Neural cell (in vitro differentiated cells): Measurements from ENCODE around the gene HS3ST6. TPM values are rescaled to one million over a fixed set of nuclear protein-coding genes. Genes with fewer than 3 reads are reported as not detected.

Experiments used
- H2AFZ ChIP-seq: fragments of 200-600, 300-800 bp; sonication (generic), shearing (Covaris generic); 2 replicates; pipeline ENCODE4 v1.6.0; 2014; ENCODE audit warnings: low read depth, mild to moderate bottlenecking, antibody characterized with exemption, low read length, moderate library complexity
- H3F3A ChIP-seq: fragments of 200-600 bp; shearing (Covaris generic); 2 replicates; pipeline ENCODE4 v1.6.1; 2016; ENCODE audit warnings: mild to moderate bottlenecking, moderate library complexity, mixed read lengths, antibody characterized with exemption, low read length; ENCODE audit not compliant: insufficient read depth, poor library complexity, severe bottlenecking
- H3K27ac ChIP-seq: fragments of 200-600, 300-800 bp; sonication (generic), shearing (Covaris generic); 2 replicates; pipeline ENCODE4 v1.5.1; 2014; ENCODE audit warnings: mild to moderate bottlenecking, low read length, moderate library complexity
- H3K27me3 ChIP-seq: fragments of 300-800, 200-600 bp; sonication (generic), shearing (Covaris generic); 2 replicates; pipeline ENCODE4 v1.6.0; 2014; ENCODE audit warnings: mild to moderate bottlenecking, low read depth, low read length, moderate library complexity; ENCODE audit not compliant: insufficient read depth
- H3K36me3 ChIP-seq: fragments of 300-800, 200-600 bp; sonication (generic), shearing (Covaris generic); 2 replicates; pipeline ENCODE4 v1.5.1; 2014; ENCODE audit warnings: mild to moderate bottlenecking, antibody characterized with exemption, low read length, moderate library complexity; ENCODE audit not compliant: insufficient read depth
- H3K4me2 ChIP-seq: fragments of 300-800, 200-600 bp; sonication (generic), shearing (Covaris generic); 2 replicates; pipeline ENCODE4 v1.6.0; 2014; ENCODE audit warnings: mild to moderate bottlenecking, low read length
- H3K4me3 ChIP-seq: fragments of 300-800, 200-600 bp; sonication (generic), shearing (Covaris generic); 2 replicates; pipeline ENCODE4 v1.5.1; 2014; ENCODE audit warnings: mild to moderate bottlenecking, low read length, moderate library complexity
- H3K79me2 ChIP-seq: fragments of 200-600 bp; shearing (Covaris generic); replicated peaks from 2 replicates; pipeline ENCODE4 v1.6.0; 2014; ENCODE audit warnings: mild to moderate bottlenecking, low read length, moderate library complexity; ENCODE audit not compliant: insufficient read depth
- H3K9ac ChIP-seq: fragments of 300-800, 200-600 bp; sonication (generic), shearing (Covaris generic); 2 replicates; pipeline ENCODE4 v1.6.1; 2016; ENCODE audit warnings: mild to moderate bottlenecking, low read length, mixed read lengths
- H3K9me2 ChIP-seq: fragments of 200-600 bp; shearing (Covaris generic); 2 replicates; pipeline ENCODE4 v1.6.1; 2016; ENCODE audit warnings: mild to moderate bottlenecking, low read length, mixed read lengths; ENCODE audit not compliant: insufficient read depth
- H3K9me3 ChIP-seq: fragments of 200-600, 300-800 bp; sonication (generic), shearing (Covaris generic); 2 replicates; pipeline ENCODE4 v1.6.1; 2016; ENCODE audit warnings: mild to moderate bottlenecking, mixed run types, low read length, moderate library complexity, mixed read lengths
- H4K20me1 ChIP-seq: fragments of 200-600 bp; shearing (Covaris generic); 2 replicates; pipeline ENCODE4 v1.6.1; 2016; ENCODE audit warnings: mild to moderate bottlenecking, mixed run types; ENCODE audit not compliant: insufficient read depth
- CTCF ChIP-seq: fragments of 450-650 bp; IDR thresholded peaks from 2 replicates; pipeline ENCODE4 v1.5.1; 2014; ENCODE audit warnings: antibody characterized with exemption, mild to moderate bottlenecking, moderate library complexity; ENCODE audit not compliant: poor library complexity, severe bottlenecking
- EP300 ChIP-seq: fragments of 450-650 bp; conservative IDR thresholded peaks from 2 replicates; pipeline ENCODE4 v1.6.1; 2014; ENCODE audit warnings: antibody characterized with exemption, mild to moderate bottlenecking, moderate library complexity; ENCODE audit not compliant: poor library complexity, severe bottlenecking
- EZH2 ChIP-seq: fragments of 200-600, 300-800 bp; shearing (Covaris generic), sonication (generic); IDR thresholded peaks from 2 replicates; pipeline ENCODE4 v1.6.1; 2014; ENCODE audit warnings: antibody characterized with exemption, low read length, borderline replicate concordance, mild to moderate bottlenecking; ENCODE audit not compliant: insufficient read depth, poor library complexity, severe bottlenecking
- MXI1 ChIP-seq: fragments of 450-650 bp; conservative IDR thresholded peaks from 2 replicates; pipeline ENCODE4 v1.6.1; 2014; ENCODE audit warnings: antibody characterized with exemption, mild to moderate bottlenecking; ENCODE audit not compliant: poor library complexity, severe bottlenecking
- POLR2AphosphoS5 ChIP-seq: IDR thresholded peaks from 2 replicates; pipeline ENCODE4 v1.6.1; 2012
- RAD21 ChIP-seq: fragments of 450-650 bp; conservative IDR thresholded peaks from 2 replicates; pipeline ENCODE4 v1.6.1; 2014; ENCODE audit warnings: antibody characterized with exemption, mild to moderate bottlenecking, moderate library complexity
- REST ChIP-seq: IDR thresholded peaks from 2 replicates; pipeline ENCODE4 v1.6.1; 2012; ENCODE audit warnings: borderline replicate concordance
- SMC3 ChIP-seq: fragments of 450-650 bp; conservative IDR thresholded peaks from 2 replicates; pipeline ENCODE4 v1.6.1; 2014; ENCODE audit warnings: antibody characterized with exemption, mild to moderate bottlenecking, moderate library complexity; ENCODE audit not compliant: poor library complexity
- TAF1 ChIP-seq: IDR thresholded peaks from 2 replicates; pipeline ENCODE4 v1.6.1; 2012; ENCODE audit warnings: low read depth
- polyA plus RNA-seq: library from polyadenylated mRNA; depleted of rRNA; stranded (reverse); fragments of >200 nt; gene quantifications from 2 replicates; pipeline ENCODE4 v1.2.3, GENCODE V29; 2014

The HS3ST6 gene
- polyA plus RNA-seq, 1 donor from 2014 or later: not detected

GRCh38 chr16:1902547-1903219 lies 15.5 kb downstream of the HS3ST6 start:
- Histone ChIP-seq H3K27me3 (no peaks in the 10 kb centered on the region), H3F3A (no peaks in the 10 kb centered on the region), H3K27ac (no peak overlapping the region), H3K9me2 (no peaks in the 10 kb centered on the region), H3K9me3 (no peaks in the 10 kb centered on the region), H3K36me3 (no peaks in the 10 kb centered on the region), H3K4me3 (no peak overlapping the region), H3K4me2 (no peak overlapping the region), H3K9ac (no peak overlapping the region), H4K20me1 (no peaks in the 10 kb centered on the region), H3K79me2 (no peaks in the 10 kb centered on the region), H2AFZ (no peak overlapping the region)
- TF ChIP-seq TAF1: no peak
- no peak for TF ChIP-seq RAD21
- TF ChIP-seq MXI1: no peak
- no peak for TF ChIP-seq CTCF
- no peak for TF ChIP-seq REST
- no peak for TF ChIP-seq POLR2AphosphoS5
- no peak for TF ChIP-seq EP300
- TF ChIP-seq EZH2: no peak
- TF ChIP-seq SMC3: no peak

GRCh38 chr16:1900452-1900774 lies 17.8 kb downstream of the HS3ST6 start:
- Histone ChIP-seq H3K27ac (no peak overlapping the region), H3K79me2 (no peaks in the 10 kb centered on the region), H3K27me3 (no peaks in the 10 kb centered on the region), H3K9me3 (no peaks in the 10 kb centered on the region), H3K36me3 (no peaks in the 10 kb centered on the region), H3K9ac (no peak overlapping the region), H3K9me2 (no peaks in the 10 kb centered on the region), H3F3A (no peaks in the 10 kb centered on the region), H2AFZ (no peak overlapping the region), H3K4me2 (no peak overlapping the region), H4K20me1 (no peaks in the 10 kb centered on the region), H3K4me3 (no peak overlapping the region)
- no peak for TF ChIP-seq REST
- no peak for TF ChIP-seq TAF1
- TF ChIP-seq EZH2: no peak
- no peak for TF ChIP-seq RAD21
